Measurements from ENCODE around the gene MAB21L4.
"Not testable (repeated sequence)": the region's sequence is repeated elsewhere in the genome, so short reads cannot be mapped to it uniquely, and the experiment has no call there.

GRCh38 chr2:240846309-240846708 lies 49.6 kb downstream of the MAB21L4 start:
- not testable (repeated sequence) for TF ChIP-seq MAX (IDR thresholded peaks at IDR 0.05; ENCODE audit: low read depth, low read length); CTCF (IDR thresholded peaks at IDR 0.05; ENCODE audit: low read depth, low read length); POLR2A (IDR thresholded peaks at IDR 0.05; ENCODE audit: extremely low read depth, insufficient read length); MYC (IDR thresholded peaks at IDR 0.05; ENCODE audit: low read depth, low read length)
